Measurements from ENCODE around the gene TOB1.

The TOB1 gene

GRCh38 chr17:50832267-50832863 is 33.8 kb downstream of the TOB1 start:
- no peak for DNase-seq (ENCODE audit: low read depth in 2 of 2)

DNA sequence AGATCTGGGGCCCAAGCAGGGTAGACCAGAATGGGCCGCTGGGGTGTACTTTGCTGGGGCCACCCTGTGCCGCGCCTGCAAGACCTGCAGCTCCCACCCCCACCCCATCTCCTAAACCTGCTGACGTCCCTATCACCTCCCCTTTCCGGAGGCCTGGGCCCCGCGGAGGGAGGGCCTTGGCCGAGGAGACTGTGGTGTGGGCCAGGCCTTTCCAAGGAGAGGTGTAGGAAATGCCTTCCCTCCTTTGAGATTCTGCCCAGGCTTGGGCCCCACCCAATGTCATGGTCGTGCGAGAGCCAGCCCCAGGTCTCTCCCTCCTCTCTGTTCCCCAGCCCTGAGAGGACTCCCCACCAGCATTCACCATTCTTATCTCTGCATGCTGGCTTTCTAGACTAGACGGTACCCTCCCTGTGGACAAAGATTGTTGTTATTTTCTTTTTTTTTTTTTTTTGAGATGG is 34.7 kb downstream of the TOB1 start:
- no peak for DNase-seq (ENCODE audit: low read depth in 2 of 2)

- DNase-seq (ENCODE audit: low read depth in 2 of 2) = no peak
Observed at GRCh38 chr17:50830994-50831393, 35.2 kb downstream of the TOB1 start.

DNA sequence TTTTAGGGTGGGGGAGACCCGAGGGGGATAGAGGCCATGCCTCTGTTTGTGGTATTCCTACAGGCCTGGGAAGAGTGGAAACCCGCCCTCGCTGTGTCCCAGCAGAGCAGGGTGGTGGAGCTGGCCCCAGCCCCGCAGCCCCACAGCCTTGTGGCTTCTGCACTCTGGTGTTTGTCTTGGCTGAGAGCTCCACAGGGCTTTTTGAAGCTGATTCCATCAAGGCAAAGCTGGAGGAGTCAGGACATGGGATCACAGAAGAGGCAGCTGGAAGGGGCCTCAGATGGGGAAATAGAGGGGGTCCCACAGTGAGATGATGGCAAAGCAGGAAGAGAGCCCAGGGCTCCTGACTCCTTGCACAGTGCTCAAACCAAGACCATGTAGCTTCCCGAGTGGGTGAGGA is 35.8 kb downstream of the TOB1 start:
- DNase-seq (ENCODE audit: low read depth in 2 of 2) = no peak

- DNase-seq (ENCODE audit: low read depth in 2 of 2) = no peak
Observed at GRCh38 chr17:50829332-50829731, 36.8 kb downstream of the TOB1 start.

- DNase-seq (ENCODE audit: low read depth in 2 of 2) = no peak
Observed at GRCh38 chr17:50828508-50829170, 37.5 kb downstream of the TOB1 start.

DNA sequence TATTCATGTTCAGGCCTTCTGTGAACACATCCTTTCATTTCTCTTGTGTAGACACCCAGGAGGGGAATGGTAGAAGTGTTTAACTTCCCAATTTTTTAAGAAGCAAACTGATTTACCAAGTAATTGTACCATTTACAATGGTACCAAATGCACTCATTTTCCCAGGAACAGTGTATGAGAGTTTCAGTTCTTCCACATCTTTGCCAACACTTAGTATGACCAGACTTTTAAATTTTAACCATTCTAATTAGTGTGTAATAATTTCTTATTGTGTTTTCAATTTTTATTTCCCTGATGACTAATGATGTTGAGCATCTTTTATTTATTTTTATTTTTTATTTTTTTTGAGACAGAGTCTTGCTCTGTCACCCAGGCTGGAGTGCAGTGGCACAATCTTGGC is 41.0 kb downstream of the TOB1 start:
- no peak for DNase-seq (ENCODE audit: low read depth in 2 of 2)

- no peak for DNase-seq (ENCODE audit: low read depth in 2 of 2)
Observed at GRCh38 chr17:50824429-50824828, 41.7 kb downstream of the TOB1 start.

DNA sequence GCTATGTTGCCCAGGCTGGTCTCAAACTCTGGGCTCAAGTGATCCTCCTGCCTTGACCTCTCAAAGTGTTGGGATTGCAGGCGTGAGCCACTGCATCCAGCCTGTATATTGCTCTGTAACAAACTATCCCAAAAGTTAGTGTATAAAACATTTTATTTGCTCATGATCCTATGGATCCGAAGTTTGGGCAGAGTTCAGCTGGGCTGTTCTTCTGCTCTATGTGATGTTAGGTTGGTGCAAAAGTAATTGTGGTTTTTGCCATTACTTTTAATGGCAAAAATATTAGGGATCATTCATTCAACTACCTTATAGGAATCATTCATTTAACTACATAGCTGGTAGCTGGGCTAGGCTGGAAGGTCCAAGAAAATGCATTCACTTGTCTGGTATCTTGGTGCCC is 43.6 kb downstream of the TOB1 start:
- no peak for DNase-seq (ENCODE audit: low read depth in 2 of 2)

DNA sequence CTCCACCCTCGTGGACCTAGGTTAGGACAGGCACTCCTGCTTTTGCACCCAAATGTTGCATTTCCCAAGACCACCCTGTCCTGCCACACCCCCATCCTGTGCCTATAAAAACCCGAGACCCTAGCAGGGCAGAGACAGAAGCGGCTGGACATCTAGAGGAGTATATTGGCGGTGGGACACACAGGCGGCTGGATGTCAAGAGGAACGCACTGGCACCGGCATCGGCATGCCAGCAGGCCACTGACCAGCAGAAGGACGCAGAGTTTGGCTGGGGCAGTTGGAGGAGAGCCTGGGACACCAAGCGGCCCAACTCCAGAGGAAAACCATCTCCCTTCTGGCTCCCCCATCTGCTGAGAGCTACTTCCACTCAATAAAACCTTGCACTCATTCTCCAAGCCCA is 45.5 kb downstream of the TOB1 start:
- DNase-seq (ENCODE audit: low read depth in 2 of 2) = no peak

- DNase-seq (ENCODE audit: low read depth in 2 of 2) = no peak
Observed at GRCh38 chr17:50818921-50819657, 47.1 kb downstream of the TOB1 start.

- no peak for DNase-seq (ENCODE audit: low read depth in 2 of 2)
Observed at GRCh38 chr17:50818261-50818660, 47.9 kb downstream of the TOB1 start.

- no peak for DNase-seq (ENCODE audit: low read depth in 2 of 2)
Observed at GRCh38 chr17:50817838-50818237, 48.3 kb downstream of the TOB1 start.

DNA sequence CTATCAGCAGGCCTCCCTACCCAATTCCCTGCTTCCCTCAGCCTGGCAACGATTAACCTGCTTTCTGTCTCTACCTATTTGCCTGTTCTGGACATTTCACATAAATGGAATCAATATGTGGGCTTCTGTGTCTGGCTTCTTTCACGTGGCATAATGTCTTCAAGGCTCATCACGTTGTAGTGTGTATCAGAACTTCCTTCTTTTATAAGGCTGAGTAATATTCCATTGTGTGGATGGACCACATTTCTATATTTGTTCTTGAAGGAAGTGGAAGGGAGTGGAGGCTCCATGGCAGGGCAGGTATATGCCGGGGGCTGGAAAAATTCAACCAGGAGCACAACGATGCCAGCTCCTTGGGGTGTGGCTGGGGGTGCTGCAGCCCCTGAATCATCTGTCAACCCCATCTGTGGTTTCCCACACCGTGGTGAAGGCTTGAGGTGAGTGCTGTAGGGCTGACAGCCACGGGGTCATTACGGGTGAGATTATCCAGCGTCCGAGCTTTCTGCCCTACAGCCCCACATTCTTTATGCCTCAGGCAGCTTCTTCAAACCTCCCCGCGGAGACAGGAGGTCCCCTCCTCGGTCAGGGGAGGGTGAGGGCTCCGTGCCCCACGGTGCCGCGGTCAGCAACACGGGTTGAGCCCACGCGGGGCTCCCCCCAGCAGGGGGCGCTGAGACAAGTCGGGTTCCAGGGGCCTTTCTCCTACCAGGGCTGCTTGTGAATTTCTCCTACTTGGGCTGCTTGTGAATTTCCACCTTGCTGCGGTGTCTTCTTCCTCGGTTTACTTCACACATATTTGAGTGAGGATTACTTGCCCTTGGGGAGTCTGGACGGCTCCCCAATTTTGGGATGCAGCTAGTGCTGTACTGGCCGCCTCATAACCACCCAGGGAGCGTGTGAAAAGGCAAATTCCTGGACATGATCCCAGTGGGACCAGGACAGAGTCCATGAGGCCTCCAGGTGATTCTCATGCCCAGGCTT is 49.1 kb downstream of the TOB1 start:
- peak; percentile 21 to 30 for DNase-seq (ENCODE audit: low read depth in 2 of 2)

- no peak for DNase-seq (ENCODE audit: low read depth in 2 of 2)
Observed at GRCh38 chr17:50816271-50816670, 49.9 kb downstream of the TOB1 start.

DNA sequence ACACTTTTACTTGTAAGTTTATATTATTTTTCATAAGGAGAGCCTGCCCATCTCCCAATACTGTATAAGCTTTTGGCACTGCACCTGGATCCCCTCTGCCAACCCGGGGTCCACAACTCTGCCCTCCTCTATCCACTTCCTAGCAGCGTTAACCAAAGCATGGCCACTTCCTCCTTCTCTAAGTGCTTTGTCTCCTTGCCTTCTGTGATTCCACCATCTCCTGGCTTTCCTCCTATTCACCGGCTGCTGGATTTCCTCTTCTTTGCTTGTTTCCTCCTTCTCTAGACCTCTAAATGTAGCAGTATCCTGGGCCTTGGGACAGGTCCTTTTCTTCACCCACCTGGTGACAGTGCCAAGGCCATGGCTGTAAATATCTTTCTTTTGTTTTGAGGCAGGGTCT is 50.8 kb downstream of the TOB1 start:
- no peak for DNase-seq (ENCODE audit: low read depth in 2 of 2)

- DNase-seq (ENCODE audit: low read depth in 2 of 2) = no peak
Observed at GRCh38 chr17:50813583-50813982, 52.6 kb downstream of the TOB1 start.
